ENCODE measurements around the gene ANK3. TPM values are rescaled to one million over a fixed set of nuclear protein-coding genes. Genes with fewer than 3 reads are reported as not detected.

The ANK3 gene
- polyA plus RNA-seq, 1 donor from 2014 or later: 114 TPM

DNA sequence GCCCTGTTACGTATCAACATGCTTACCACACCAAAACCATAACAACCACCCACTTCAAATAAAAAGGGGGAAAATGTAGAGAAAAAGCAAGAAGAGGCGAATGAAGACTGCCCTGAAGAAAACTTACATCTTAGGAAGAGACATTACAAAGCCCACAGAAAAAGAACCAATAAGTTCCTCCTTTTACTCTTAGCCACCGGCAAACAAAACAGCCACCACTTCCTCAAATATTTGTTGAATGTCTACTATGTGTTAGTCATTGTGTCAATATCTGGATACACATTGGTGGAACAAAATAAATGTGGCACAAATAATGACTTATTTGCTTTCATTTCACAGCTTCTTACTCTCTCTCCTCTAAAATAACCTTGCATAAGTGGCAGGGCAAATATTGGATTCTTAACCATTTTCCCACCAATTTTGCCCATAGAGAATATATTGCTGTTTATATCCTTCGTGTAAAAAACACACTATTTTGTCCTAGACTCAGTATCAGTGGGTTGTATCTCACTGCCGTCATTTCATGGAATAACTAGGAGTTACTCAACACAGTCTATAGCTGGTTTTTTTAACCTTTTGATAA is 106.8 kb downstream of the ANK3 start:
- Histone ChIP-seq H3K79me2 (replicated peaks; ENCODE audit: insufficient read depth, low read length) (no peaks in the 10 kb centered on the region), H2AFZ (ENCODE audit: low read depth, low read length) (no peak overlapping the region), H3K9ac (ENCODE audit: low read length) (no peak overlapping the region), H3K9me3 (ENCODE audit: low read length) (no peaks in the 10 kb centered on the region), H3K27me3 (ENCODE audit: insufficient read depth, low read depth, low read length) (no peaks in the 10 kb centered on the region), H3K27ac (ENCODE audit: low read length) (no peak overlapping the region), H3K4me2 (ENCODE audit: low read length) (no peak overlapping the region), H4K20me1 (ENCODE audit: insufficient read depth) (peaks cover 8% of the 10 kb centered on the region), H3F3A (ENCODE audit: insufficient read depth, low read length, poor library complexity, severe bottlenecking) (peaks cover 4% of the 10 kb centered on the region), H3K9me2 (ENCODE audit: insufficient read depth, low read length) (no peaks in the 10 kb centered on the region), H3K4me3 (ENCODE audit: low read length) (no peak overlapping the region), H3K36me3 (ENCODE audit: insufficient read depth, low read length) (peaks cover 7% of the 10 kb centered on the region)
- TF ChIP-seq, protein P1, sequence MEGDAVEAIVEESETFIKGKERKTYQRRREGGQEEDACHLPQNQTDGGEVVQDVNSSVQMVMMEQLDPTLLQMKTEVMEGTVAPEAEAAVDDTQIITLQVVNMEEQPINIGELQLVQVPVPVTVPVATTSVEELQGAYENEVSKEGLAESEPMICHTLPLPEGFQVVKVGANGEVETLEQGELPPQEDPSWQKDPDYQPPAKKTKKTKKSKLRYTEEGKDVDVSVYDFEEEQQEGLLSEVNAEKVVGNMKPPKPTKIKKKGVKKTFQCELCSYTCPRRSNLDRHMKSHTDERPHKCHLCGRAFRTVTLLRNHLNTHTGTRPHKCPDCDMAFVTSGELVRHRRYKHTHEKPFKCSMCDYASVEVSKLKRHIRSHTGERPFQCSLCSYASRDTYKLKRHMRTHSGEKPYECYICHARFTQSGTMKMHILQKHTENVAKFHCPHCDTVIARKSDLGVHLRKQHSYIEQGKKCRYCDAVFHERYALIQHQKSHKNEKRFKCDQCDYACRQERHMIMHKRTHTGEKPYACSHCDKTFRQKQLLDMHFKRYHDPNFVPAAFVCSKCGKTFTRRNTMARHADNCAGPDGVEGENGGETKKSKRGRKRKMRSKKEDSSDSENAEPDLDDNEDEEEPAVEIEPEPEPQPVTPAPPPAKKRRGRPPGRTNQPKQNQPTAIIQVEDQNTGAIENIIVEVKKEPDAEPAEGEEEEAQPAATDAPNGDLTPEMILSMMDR (IDR thresholded peaks at IDR 0.05; ENCODE audit: poor library complexity, severe bottlenecking): no peak
- TF ChIP-seq RAD21 (conservative IDR thresholded peaks at IDR 0.05) (no peak), SMC3 (conservative IDR thresholded peaks at IDR 0.05; ENCODE audit: poor library complexity) (no peak), POLR2AphosphoS5 (IDR thresholded peaks at IDR 0.05) (no peak), EZH2 (IDR thresholded peaks at IDR 0.05; ENCODE audit: borderline replicate concordance, insufficient read depth, low read length, poor library complexity, severe bottlenecking) (no peak)
- TF ChIP-seq, protein P2, sequence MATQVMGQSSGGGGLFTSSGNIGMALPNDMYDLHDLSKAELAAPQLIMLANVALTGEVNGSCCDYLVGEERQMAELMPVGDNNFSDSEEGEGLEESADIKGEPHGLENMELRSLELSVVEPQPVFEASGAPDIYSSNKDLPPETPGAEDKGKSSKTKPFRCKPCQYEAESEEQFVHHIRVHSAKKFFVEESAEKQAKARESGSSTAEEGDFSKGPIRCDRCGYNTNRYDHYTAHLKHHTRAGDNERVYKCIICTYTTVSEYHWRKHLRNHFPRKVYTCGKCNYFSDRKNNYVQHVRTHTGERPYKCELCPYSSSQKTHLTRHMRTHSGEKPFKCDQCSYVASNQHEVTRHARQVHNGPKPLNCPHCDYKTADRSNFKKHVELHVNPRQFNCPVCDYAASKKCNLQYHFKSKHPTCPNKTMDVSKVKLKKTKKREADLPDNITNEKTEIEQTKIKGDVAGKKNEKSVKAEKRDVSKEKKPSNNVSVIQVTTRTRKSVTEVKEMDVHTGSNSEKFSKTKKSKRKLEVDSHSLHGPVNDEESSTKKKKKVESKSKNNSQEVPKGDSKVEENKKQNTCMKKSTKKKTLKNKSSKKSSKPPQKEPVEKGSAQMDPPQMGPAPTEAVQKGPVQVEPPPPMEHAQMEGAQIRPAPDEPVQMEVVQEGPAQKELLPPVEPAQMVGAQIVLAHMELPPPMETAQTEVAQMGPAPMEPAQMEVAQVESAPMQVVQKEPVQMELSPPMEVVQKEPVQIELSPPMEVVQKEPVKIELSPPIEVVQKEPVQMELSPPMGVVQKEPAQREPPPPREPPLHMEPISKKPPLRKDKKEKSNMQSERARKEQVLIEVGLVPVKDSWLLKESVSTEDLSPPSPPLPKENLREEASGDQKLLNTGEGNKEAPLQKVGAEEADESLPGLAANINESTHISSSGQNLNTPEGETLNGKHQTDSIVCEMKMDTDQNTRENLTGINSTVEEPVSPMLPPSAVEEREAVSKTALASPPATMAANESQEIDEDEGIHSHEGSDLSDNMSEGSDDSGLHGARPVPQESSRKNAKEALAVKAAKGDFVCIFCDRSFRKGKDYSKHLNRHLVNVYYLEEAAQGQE (IDR thresholded peaks at IDR 0.05; ENCODE audit: borderline replicate concordance): no peak

DNA sequence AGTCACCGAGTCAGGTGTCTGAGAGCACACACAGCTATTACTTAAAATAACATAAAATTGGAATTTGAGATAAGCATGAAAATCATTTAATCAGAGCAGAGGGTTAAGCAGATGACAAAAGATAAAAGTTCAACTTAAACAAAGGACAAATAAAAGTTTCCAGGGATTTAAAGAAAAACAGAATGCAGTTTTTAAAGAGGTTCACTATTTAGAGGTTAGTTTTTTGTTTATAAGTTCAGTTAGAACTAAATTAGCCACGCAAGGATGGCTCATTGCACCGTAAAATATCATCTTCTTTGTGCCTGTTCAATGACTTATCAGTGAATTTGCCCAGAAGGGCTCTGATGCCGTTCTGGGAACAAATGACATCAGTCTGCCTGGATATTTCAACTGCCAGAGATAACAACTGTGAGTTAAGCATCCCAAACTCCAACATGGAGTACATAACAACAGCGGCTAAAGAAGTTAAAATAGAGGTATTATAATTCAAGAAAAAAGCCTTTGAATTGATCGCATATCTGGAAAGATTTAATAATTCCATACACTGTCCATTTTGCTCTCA is 107.8 kb downstream of the ANK3 start:
- Histone ChIP-seq H3K9me3 (ENCODE audit: low read length) (no peaks in the 10 kb centered on the region), H3F3A (ENCODE audit: insufficient read depth, low read length, poor library complexity, severe bottlenecking) (peaks cover 4% of the 10 kb centered on the region), H3K36me3 (ENCODE audit: insufficient read depth, low read length) (peaks cover 7% of the 10 kb centered on the region), H3K9me2 (ENCODE audit: insufficient read depth, low read length) (no peaks in the 10 kb centered on the region), H3K27ac (ENCODE audit: low read length) (no peak overlapping the region), H3K9ac (ENCODE audit: low read length) (no peak overlapping the region), H3K4me3 (ENCODE audit: low read length) (no peak overlapping the region), H2AFZ (ENCODE audit: low read depth, low read length) (no peak overlapping the region), H3K79me2 (replicated peaks; ENCODE audit: insufficient read depth, low read length) (no peaks in the 10 kb centered on the region), H3K4me2 (ENCODE audit: low read length) (no peak overlapping the region), H3K27me3 (ENCODE audit: insufficient read depth, low read depth, low read length) (no peaks in the 10 kb centered on the region), H4K20me1 (ENCODE audit: insufficient read depth) (peaks cover 8% of the 10 kb centered on the region)
- TF ChIP-seq RAD21 (conservative IDR thresholded peaks at IDR 0.05) (no peak), MXI1 (conservative IDR thresholded peaks at IDR 0.05; ENCODE audit: poor library complexity, severe bottlenecking) (no peak)

DNA sequence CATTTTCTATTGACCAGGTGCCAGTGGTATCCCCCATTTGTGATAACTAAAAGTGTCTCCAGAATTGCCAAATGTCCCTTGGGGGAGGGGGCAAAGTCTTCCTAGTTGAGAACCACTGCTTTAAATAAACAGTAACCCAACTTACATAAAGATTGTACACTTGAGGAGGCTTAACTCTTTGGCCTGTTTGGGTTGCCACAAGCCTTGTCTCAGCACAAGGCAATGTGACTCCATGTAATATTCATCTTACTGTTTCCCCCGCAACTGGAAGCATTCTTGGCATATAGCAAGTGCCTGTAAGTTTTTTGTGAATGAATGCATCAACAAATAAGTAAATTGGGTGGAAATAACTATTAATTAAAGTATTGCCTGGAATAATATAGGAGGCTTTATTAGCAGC is 108.3 kb downstream of the ANK3 start:
- peaks cover 7% of the 10 kb centered on the region for H3K36me3 ChIP-seq (ENCODE audit: insufficient read depth, low read length)
- peaks cover 8% of the 10 kb centered on the region for H4K20me1 ChIP-seq (ENCODE audit: insufficient read depth)
- H3K27me3 ChIP-seq (ENCODE audit: insufficient read depth, low read depth, low read length): no peaks in the 10 kb centered on the region
- H3K9ac ChIP-seq (ENCODE audit: low read length): no peak overlapping the region
- TF ChIP-seq POLR2AphosphoS5 (IDR thresholded peaks at IDR 0.05) (no peak), SMC3 (conservative IDR thresholded peaks at IDR 0.05; ENCODE audit: poor library complexity) (no peak), MXI1 (conservative IDR thresholded peaks at IDR 0.05; ENCODE audit: poor library complexity, severe bottlenecking) (no peak), RAD21 (conservative IDR thresholded peaks at IDR 0.05) (no peak), TAF1 (IDR thresholded peaks at IDR 0.05; ENCODE audit: low read depth) (no peak), EZH2 (IDR thresholded peaks at IDR 0.05; ENCODE audit: borderline replicate concordance, insufficient read depth, low read length, poor library complexity, severe bottlenecking) (no peak)
- TF ChIP-seq, protein P2 (IDR thresholded peaks at IDR 0.05; ENCODE audit: borderline replicate concordance): no peak
- H3K9me2 ChIP-seq (ENCODE audit: insufficient read depth, low read length): no peaks in the 10 kb centered on the region
- H3K4me3 ChIP-seq (ENCODE audit: low read length): no peak overlapping the region
- H3F3A ChIP-seq (ENCODE audit: insufficient read depth, low read length, poor library complexity, severe bottlenecking): peaks cover 4% of the 10 kb centered on the region
- H3K27ac ChIP-seq (ENCODE audit: low read length): no peak overlapping the region
- no peaks in the 10 kb centered on the region for H3K79me2 ChIP-seq (replicated peaks; ENCODE audit: insufficient read depth, low read length)
- H3K9me3 ChIP-seq (ENCODE audit: low read length): no peaks in the 10 kb centered on the region
- no peak overlapping the region for H3K4me2 ChIP-seq (ENCODE audit: low read length)
- H2AFZ ChIP-seq (ENCODE audit: low read depth, low read length): no peak overlapping the region
